HL-60 (cell line): ENCODE data around the gene ATP10B.

ENCODE experiments used
- POLR2AphosphoS5 ChIP-seq: IDR thresholded peaks from 2 replicates; pipeline ENCODE4 v1.6.1; 2012; ENCODE audit warnings: low read depth
- REST ChIP-seq: IDR thresholded peaks from 2 replicates; pipeline ENCODE4 v1.6.1; 2012; ENCODE audit warnings: low read depth; ENCODE audit not compliant: insufficient replicate concordance
- TF ChIP-seq, protein P1 (sequence below): IDR thresholded peaks from one replicate; pipeline ENCODE4 v1.5.1; 2011; ENCODE audit warnings: low read length, control low read depth, inconsistent platforms; ENCODE audit not compliant: insufficient read depth

DNA sequence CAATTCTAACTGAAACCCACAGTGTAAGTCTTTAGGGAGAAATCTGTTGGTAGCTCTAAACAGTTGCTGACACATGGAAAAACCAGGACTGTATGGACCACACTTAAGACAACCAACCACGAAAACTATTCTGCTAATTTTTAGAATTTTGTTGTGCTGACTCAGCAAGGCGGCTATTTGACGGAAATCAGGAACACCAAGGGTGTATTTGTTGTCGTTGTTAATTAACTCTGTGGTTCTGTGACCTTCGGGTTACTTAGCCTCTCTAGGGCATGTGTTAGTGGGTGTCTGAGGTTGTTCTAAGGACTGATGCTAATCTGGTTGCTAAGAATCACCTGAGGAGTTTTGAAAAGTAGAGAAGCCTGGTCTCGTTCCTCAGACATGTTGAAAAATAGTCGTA lies 79.2 kb downstream of the ATP10B start:
- TF ChIP-seq, protein P1, sequence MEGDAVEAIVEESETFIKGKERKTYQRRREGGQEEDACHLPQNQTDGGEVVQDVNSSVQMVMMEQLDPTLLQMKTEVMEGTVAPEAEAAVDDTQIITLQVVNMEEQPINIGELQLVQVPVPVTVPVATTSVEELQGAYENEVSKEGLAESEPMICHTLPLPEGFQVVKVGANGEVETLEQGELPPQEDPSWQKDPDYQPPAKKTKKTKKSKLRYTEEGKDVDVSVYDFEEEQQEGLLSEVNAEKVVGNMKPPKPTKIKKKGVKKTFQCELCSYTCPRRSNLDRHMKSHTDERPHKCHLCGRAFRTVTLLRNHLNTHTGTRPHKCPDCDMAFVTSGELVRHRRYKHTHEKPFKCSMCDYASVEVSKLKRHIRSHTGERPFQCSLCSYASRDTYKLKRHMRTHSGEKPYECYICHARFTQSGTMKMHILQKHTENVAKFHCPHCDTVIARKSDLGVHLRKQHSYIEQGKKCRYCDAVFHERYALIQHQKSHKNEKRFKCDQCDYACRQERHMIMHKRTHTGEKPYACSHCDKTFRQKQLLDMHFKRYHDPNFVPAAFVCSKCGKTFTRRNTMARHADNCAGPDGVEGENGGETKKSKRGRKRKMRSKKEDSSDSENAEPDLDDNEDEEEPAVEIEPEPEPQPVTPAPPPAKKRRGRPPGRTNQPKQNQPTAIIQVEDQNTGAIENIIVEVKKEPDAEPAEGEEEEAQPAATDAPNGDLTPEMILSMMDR, result no peak
- TF ChIP-seq POLR2AphosphoS5 (no peak), REST (no peak)
